ENCODE measurements around the gene PELI1. TPM values are rescaled to one million over a fixed set of nuclear protein-coding genes. Genes with fewer than 3 reads are reported as not detected.

The PELI1 gene
- total RNA-seq, 1 donor from 2014 or later = 25.7 TPM

Other genes starting within 250 kb of the PELI1 start
- gene VPS54, start 125.0 kb downstream of the PELI1 start, total RNA-seq = 9.4 and 12.3 TPM in 2 replicates